Thyroid gland (tissue), 4 donors: Measurements from ENCODE around the gene DNAH14.

ENCODE experiments used
- POLR2A ChIP-seq, 2 donors: fragments of 450-650 bp; IDR thresholded peaks; one replicate each; pipeline ENCODE4 v1.6.1; 2017; ENCODE audit warnings: antibody characterized with exemption in 2 of 2, mild to moderate bottlenecking in 2 of 2, moderate library complexity in 1 of 2
- TF ChIP-seq, protein P1 (sequence below), 6 experiments: fragments of 200-600 bp in 3 of 6; fragments of 450-650 bp in 3 of 6; sonication (generic) in 3 of 6; IDR thresholded peaks; one replicate each; pipeline ENCODE4 v1.5.1; 2016 to 2019; ENCODE audit warnings: antibody characterized with exemption in 6 of 6, mild to moderate bottlenecking in 2 of 6, inconsistent platforms in 1 of 6, moderate library complexity in 1 of 6

DNA sequence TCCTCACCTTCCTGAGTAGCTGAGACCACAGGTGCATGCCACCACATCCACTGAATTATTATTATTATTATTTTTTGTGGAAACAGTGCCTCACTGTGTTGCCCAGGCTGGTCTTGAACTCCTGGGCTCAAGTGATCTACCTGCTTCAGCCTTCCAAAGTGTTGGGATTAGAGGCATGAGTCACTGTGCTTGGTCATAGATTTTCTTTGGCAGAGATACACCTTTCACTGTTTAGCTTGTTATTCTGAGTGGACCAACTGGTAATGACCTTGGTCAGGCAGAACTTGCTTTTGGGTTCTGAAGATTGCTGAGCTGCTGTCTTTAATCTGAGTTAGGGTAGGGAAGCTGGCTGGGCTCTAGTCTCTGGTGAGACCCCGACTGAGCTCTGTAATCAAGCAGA is 66.8 kb downstream of the DNAH14 start:
- TF ChIP-seq, protein P1, sequence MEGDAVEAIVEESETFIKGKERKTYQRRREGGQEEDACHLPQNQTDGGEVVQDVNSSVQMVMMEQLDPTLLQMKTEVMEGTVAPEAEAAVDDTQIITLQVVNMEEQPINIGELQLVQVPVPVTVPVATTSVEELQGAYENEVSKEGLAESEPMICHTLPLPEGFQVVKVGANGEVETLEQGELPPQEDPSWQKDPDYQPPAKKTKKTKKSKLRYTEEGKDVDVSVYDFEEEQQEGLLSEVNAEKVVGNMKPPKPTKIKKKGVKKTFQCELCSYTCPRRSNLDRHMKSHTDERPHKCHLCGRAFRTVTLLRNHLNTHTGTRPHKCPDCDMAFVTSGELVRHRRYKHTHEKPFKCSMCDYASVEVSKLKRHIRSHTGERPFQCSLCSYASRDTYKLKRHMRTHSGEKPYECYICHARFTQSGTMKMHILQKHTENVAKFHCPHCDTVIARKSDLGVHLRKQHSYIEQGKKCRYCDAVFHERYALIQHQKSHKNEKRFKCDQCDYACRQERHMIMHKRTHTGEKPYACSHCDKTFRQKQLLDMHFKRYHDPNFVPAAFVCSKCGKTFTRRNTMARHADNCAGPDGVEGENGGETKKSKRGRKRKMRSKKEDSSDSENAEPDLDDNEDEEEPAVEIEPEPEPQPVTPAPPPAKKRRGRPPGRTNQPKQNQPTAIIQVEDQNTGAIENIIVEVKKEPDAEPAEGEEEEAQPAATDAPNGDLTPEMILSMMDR (IDR thresholded peaks at IDR 0.05) = no peak
- TF ChIP-seq POLR2A (IDR thresholded peaks at IDR 0.05) = no peak
